GM19395 (cell line): ENCODE data around the gene OR2W3.

Experiments used
- ATAC-seq: cut with Tn5 transposase; IDR thresholded peaks from one replicate; pipeline ENCODE4 v1.9.1; 2021; ENCODE audit warnings: mild to moderate bottlenecking, moderate library complexity; ENCODE audit not compliant: unreplicated experiment

OR2W3 gene

GRCh38 chr1:247914941-247915662 lies 19.7 kb downstream of the OR2W3 start:
- no peak for ATAC-seq

GRCh38 chr1:247919952-247920351 lies 24.6 kb downstream of the OR2W3 start, which contains the start of gene OR2T8:
Gene OR2T8, plus strand, starts transcription at chr1:247920252. Its CDS starts 766 bp downstream, at chr1:247921018.
- ATAC-seq: no peak

DNA sequence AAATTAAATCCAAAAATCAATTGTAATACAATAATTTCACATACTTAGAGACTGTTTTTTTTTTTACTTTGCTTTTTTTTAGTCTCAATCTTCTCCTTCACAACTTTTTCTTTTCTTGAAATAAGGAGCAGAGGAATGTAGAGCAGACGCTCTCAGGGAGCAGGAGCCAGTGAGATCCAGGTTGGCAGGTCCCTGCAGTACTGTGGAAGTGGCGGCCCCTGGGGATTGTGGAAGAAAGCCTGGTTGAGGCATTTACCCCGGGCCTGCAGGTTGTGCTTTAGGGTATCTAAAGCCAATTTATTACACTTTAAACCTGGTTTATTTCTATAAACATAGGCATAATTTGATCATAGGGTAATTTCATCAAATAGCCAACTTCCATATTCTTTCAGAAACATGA lies 28.6 kb downstream of the OR2W3 start:
- no peak for ATAC-seq

DNA sequence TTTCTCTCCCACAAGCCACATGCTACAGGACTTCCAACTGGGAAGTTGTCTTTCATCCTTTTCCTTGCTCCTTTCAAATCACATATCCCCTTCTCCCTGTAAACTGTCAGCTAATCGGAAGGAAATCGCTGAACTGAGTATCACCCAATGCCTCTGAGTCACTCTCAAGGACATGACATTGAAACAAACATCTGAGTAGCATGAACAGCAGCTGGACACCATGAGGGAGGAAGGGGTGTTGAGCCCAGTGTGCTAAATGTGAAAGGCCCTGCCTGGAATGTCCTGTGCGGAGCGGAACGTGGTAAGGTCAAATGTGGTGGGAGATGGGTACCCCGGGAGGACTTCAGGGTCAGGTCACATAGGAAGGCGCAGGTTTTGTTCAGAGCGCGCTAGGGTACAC lies 29.5 kb downstream of the OR2W3 start, which contains the start of gene OR2AJ1:
Gene OR2AJ1, plus strand, starts transcription at position 22 of the 400 bp plus-strand sequence. CDS start 8,880 bp downstream, outside the sequence.
- ATAC-seq: no peak

DNA sequence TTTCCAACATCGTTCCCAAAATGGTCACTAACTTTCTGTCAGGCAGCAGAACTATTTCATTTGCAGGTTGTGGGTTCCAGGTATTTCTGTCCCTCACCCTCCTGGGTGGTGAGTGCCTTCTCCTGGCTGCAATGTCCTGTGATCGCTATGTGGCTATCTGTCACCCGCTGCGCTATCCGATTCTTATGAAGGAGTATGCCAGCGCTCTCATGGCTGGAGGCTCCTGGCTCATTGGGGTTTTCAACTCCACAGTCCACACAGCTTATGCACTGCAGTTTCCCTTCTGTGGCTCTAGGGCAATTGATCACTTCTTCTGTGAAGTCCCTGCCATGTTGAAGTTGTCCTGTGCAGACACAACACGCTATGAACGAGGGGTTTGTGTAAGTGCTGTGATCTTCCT lies 38.6 kb downstream of the OR2W3 start:
- no peak for ATAC-seq

- no peak for ATAC-seq
Measured at GRCh38 chr1:247935781-247936180, 40.4 kb downstream of the OR2W3 start.

GRCh38 chr1:247936415-247936814 lies 41.0 kb downstream of the OR2W3 start:
- ATAC-seq: no peak

- peak; percentile 99 for ATAC-seq
Measured at GRCh38 chr1:247936965-247937734, 41.8 kb downstream of the OR2W3 start.

- ATAC-seq: no peak
Measured at GRCh38 chr1:247942624-247943023, 47.2 kb downstream of the OR2W3 start.
